Measurements from ENCODE around the gene GHR.

Gene GHR

DNA sequence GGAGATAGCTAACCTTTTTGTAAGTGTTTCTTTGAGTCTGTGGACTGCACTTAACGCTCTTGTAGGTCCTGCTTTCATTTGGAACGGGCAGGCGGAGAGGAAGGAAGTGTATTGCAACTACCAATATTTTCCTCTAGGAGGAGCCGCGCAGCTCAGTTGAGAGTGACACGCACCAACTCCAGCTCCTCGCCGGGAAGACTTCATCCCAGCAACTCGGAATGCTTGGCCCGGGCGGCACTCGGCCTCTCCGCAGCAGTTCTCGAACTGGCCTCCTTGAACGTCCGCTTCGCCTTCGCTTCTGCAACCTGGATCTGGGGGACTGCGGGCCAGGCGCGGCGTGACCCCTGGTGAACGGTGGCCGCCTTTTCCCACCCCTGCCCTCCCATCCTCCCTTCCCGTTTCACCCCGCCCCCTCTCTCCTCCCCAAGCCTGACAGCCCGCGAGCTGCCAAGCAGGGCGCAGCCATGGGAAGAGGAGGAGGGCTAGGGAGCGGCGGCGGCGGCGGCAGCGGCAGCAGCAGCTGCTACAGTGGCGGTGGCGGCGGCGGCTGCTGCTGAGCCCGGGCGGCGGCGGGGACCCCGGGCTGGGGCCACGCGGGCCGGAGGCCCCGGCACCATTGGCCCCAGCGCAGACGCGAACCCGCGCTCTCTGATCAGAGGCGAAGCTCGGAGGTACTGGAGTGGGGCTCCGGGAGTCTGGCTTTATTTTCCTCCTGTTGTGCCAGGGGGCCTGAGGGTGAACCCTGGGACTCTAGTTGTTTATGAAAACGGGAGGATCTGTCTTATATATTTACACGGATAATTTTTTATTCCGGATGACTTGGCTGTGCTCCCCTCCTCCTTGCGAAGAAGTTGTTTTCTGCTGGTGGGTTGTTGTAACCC, at the start of gene GHR:
TSS of gene GHR (plus strand) at position 155 of the 881 bp plus-strand sequence. CDS start 142,436 bp downstream, outside the sequence.
- DNase-seq: no peak

DNA sequence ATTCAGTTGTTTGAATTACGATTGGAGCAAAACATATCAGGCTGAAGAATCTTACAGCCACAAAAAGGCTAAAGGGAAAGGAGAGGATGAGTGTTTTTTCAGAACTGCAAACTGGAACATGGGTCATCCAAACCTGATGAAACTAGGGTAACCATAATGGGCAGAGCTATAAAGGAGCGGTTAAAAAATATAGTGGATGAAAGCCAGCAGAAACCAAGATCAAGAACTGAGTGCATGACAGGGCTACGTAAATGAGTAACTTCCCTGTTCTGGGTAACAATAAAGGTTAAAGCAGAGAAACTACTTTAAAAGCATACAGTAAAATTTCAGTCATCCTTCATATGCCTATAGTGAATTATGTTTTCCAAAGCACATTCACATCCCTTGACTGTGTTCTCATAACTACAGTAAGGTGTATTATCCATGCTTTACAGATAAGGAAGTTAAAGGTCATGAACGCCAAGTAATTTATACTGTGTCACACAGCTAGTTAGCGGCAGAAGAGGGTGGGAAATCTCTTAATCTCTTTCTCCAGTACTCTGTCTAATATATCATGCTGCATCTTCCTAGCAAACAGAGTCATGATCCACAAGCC, 48.5 kb upstream of the GHR start:
- no peak for DNase-seq

DNA sequence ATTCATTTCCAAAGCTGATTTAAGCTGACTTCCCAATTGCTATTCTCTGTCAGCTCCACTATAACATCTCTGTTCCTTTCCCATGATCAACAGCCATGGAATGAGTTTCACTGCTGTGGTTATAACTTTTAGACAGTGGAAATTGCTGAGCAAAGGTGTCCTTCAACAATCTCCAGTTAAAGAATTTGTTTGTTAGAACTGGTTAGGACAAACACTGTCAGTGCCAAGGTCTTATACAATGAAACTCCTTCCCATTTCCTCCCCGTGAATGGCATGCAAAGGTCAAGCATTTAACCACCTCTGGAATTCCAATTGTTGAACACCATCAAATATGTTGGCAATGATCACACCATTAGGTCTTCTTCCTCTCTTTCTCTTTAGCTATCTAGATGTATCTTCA, 45.7 kb upstream of the GHR start:
- DNase-seq: no peak

DNA sequence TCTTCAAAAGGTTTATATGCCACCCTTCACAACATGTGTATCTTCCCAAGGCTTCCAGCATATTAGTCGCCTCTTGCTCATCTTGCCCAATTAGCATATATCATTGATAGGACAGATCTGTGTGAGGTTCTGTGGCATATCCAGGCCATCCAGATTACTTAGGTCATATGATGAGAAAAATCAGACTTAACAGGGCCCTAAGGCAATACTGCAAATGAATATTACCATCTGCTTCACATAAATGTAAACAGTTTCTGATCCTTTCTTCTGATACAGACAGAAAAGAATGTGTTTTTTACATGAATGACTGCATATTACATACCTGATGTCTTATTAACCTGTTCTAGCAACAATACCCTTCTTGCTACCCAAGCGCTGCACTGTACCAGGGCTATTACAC, 41.3 kb upstream of the GHR start:
- no peak for DNase-seq

DNA sequence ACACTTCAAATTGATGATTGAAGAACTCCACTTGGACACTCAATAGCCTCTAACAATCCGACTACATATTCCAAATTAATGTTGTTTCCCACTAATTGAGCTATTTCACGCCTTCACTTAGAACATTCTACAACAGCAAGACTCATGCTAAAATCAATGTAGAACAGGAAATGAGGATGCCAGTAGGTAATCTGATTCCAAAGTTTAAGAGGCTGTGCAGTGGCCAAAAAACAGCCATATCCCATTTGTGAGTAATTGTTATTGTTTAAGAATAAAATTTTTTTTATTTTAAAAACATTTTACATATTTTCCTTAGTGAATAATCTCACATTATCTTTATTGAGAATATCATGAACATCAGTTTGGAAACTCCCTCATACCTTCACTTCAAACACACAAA, 35.7 kb upstream of the GHR start:
- no peak for DNase-seq

DNA sequence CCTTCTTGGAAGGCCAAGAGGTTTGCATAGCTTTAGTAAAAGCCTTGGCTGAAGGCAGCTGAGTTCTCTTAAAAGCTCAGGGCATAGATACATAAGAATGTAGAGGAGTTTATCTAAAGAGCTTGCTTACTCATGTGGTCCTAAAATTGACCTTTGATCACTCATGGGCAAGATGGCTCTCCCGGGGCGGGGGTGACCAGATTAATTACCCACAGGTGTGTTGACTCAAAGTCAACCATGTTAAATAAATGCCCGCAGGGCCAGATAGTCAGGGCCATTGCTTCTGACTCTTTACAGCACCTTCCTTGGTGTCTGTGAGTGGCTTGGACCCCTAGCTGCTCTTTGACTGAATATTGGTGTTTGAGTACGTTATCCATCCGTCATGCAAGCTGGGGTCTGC, 33.1 kb upstream of the GHR start:
- DNase-seq: no peak

DNA sequence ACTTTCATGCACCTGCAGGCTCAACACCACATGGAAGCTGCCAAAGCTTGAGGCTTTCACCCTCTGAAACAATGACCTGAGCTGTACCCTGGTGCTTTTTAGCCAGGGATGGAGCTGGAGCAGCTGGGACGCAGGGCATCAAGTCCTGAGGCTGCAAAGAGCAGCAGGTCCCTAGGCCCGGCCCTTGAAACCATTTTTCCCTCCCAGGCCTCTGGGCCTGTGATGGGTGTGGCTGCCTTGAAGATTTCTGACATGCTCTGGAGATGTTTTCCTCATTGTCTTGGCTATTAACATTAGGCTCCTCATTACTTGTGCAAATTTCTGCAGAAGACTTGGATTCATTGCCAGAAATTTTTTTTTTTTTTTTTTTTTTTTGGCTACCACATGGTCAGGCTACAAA, 30.3 kb upstream of the GHR start:
- DNase-seq: no peak

GRCh38 chr5:42396111-42396510, 27.1 kb upstream of the GHR start:
- DNase-seq: no peak

GRCh38 chr5:42397267-42397666, 26.0 kb upstream of the GHR start:
- no peak for DNase-seq

- no peak for DNase-seq
These were observed 23.5 kb upstream of the GHR start for GRCh38 chr5:42399702-42400101.

DNA sequence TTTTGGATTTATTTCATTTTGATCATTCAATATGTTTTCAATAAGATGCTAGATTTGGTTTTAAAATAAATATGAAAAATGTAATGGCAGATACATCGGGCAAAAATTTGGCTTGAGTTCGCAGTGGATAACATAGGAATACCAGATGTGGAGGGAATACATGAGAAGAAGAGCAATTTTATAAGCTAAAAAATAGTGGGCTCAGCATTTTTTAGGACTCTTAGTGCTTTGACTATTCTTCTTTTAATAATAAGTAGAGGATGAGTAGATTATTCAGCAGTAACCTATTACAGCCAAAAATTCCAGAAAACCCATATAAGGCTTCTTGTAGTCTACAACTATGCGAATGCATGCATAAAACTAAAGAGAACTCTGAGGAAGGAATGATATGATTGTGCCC, 22.8 kb upstream of the GHR start:
- no peak for DNase-seq

GRCh38 chr5:42403236-42403635, 20.0 kb upstream of the GHR start:
- DNase-seq: no peak

GRCh38 chr5:42404366-42404765, 18.9 kb upstream of the GHR start:
- no peak for DNase-seq

GRCh38 chr5:42419294-42419693, 3.9 kb upstream of the GHR start:
- DNase-seq: no peak

DNA sequence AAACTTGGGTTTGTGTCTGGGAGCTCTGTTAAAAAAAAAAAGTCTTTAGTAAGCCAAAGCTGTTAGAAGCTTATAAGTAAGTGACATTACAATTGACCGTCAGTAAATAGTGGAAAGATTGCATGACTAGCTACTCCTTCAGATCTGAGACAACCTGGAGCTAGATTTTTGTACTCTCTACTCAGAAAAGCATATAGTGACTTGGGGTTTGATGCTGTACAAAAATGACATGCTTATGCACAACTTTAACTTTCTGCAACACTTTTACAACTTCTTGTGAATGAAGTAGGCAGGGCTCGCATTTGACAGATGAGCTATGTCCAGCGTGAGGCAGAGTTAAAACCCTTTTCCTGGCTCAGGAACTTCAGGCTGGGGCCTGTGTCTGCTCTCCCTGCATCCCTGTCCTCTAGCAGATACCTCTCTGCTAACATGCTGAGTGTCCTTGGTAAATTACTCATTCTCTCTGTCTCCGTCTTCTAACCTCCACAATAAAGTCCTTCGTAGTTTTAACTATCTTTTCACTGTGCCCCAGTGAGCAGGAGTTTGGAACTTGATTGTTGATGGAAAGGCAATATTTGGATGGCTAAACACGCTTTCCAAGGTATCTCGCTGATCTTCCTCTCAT, 471 bp upstream of the GHR start:
- no peak for DNase-seq

GRCh38 chr5:42426016-42426415, 2.8 kb downstream of the GHR start:
- DNase-seq: no peak

- no peak for DNase-seq
These were observed 6.5 kb downstream of the GHR start for GRCh38 chr5:42429694-42430093.

GRCh38 chr5:42434047-42434724, 10.9 kb downstream of the GHR start:
- DNase-seq: no peak

DNA sequence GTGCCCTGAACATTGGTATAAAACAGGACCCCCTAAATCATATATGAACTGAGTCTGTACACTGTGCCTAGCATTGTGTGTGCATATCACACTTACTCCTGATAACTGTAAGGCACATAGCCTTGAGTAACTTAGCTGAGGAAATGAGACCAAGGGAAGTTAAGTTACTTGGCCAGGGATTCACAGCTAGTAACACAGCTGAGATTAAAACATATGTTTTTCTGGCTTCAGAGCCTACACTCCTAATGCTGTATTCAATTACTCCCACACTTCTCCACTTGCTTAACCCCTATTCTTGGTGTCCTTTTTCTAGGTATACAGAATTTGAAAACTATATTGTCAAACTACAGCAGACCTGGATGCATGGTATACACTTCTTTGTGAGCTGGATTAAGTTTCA, 12.8 kb downstream of the GHR start:
- DNase-seq: no peak

DNA sequence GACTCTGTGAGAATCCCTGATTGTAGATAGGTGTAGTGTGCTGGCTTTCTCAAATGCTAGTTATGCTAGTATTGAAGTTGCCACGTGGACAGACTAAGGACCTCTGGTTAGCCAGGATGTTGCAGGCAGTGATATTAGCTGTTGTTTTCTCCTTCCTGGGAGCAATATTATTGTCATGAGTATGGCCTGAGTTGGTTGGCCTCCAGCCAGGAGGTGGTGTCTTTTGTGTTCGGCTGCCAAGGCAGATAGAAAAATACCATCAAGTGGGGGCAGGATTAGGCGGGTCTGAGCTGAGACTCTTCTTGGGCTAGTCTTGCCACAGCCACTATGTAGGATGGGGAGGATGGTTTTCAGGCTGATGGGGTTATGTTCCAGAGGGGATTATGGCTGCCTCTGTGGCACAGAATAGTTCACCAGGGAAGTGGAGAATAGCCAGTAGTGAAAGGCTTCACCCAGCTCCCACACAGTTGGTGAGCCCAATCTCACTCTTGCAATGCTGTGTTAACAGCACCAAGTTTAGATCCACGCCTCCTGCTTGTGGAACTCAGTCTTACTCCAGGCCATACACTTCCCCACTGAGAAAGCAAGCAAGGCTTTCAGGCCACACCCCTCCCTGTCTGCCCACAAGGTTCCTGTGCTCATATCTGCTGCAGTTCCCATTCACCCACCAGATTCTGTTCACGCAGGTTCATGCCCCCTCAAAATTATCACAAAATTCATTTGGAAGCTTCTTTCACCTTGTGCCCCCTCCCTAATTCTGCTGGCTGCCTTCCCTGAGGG, 31.2 kb downstream of the GHR start:
- no peak for DNase-seq

GRCh38 chr5:42461033-42461432, 37.8 kb downstream of the GHR start:
- no peak for DNase-seq

DNA sequence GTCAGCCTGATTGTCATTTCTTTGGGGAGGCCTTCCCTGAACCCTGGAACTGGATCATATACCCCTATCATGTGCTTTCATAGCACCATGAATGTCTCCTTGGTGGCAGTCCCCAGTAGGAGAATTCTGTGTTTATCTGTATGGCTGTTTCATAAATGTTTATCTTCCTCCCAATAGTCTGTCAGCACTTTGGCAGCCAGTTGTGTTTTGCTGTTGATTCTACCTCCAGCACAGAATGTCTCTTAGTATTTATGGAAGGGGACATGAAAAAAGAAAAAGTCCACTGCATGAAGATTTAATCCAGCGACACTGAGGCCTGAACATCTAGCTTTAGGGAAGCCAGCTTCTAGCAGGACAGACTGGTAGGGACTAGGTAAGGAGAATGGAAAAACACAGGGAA, 38.3 kb downstream of the GHR start:
- no peak for DNase-seq

- no peak for DNase-seq
These were observed 38.8 kb downstream of the GHR start for GRCh38 chr5:42462083-42462482.
